Epidermal melanocyte (primary cell): Measurements from ENCODE around the gene AFG1L.

ENCODE experiments used
- DNase-seq: peaks from one replicate; pipeline ENCODE4 v3.0.0; 2011; ENCODE audit warnings: low spot score; ENCODE audit not compliant: insufficient read length

Gene AFG1L

GRCh38 chr6:108574457-108575141 is 279.7 kb downstream of the AFG1L start:
- no peak for DNase-seq
